Measurements from ENCODE around the gene ZNF23.

ZNF23 gene

DNA sequence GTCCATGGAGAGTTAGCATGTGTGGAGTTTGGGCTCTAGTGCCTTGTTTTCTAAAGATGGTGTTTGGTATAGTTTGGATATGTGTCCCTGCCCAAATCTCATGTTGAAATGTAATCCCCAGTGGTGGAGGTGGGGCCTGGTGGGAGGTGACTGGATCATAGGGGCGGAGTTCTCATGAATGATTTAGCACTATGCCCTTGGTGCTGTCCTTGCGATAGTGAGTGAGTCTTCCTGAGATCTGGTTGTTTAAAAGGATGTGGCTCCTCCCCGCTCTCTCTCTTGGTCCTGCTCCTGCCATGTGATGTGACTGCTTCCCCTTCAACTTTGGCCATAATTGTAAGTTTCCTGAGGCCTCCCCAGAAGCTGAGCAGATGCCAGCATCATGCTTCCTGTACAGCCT lies 36.0 kb upstream of the ZNF23 start:
- no peak overlapping the region for H3K4me3 ChIP-seq (replicated peaks; ENCODE audit: low read depth, low read length)
- no peak for DNase-seq (ENCODE audit: extremely low read depth, low read depth)
- TF ChIP-seq, protein P1, sequence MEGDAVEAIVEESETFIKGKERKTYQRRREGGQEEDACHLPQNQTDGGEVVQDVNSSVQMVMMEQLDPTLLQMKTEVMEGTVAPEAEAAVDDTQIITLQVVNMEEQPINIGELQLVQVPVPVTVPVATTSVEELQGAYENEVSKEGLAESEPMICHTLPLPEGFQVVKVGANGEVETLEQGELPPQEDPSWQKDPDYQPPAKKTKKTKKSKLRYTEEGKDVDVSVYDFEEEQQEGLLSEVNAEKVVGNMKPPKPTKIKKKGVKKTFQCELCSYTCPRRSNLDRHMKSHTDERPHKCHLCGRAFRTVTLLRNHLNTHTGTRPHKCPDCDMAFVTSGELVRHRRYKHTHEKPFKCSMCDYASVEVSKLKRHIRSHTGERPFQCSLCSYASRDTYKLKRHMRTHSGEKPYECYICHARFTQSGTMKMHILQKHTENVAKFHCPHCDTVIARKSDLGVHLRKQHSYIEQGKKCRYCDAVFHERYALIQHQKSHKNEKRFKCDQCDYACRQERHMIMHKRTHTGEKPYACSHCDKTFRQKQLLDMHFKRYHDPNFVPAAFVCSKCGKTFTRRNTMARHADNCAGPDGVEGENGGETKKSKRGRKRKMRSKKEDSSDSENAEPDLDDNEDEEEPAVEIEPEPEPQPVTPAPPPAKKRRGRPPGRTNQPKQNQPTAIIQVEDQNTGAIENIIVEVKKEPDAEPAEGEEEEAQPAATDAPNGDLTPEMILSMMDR (IDR thresholded peaks at IDR 0.05; ENCODE audit: low read depth, low read length, missing control alignments) = no peak

DNA sequence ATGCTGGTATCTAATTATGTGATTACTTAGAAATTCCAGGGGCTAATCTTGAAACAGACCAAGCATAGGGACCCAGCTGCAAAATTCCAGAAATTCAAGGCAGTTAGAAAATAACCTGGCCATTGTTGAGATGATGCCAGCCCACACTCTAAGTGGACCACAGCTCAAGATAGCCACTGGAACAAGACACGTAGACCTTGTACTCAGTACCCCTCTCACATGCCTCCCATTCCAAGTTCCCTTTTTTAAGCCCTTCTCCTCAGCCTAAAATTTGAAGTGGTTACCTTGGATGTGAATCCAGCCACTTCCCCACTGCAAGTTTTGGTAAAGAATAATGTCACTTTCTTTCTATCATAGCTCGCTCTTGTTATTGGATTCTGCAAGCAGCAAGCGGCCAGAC lies 31.2 kb upstream of the ZNF23 start:
- H3K4me3 ChIP-seq (replicated peaks; ENCODE audit: low read depth, low read length) = no peak overlapping the region
- TF ChIP-seq, protein P1 (IDR thresholded peaks at IDR 0.05; ENCODE audit: low read depth, low read length, missing control alignments) = no peak
- DNase-seq (ENCODE audit: extremely low read depth, low read depth) = no peak

DNA sequence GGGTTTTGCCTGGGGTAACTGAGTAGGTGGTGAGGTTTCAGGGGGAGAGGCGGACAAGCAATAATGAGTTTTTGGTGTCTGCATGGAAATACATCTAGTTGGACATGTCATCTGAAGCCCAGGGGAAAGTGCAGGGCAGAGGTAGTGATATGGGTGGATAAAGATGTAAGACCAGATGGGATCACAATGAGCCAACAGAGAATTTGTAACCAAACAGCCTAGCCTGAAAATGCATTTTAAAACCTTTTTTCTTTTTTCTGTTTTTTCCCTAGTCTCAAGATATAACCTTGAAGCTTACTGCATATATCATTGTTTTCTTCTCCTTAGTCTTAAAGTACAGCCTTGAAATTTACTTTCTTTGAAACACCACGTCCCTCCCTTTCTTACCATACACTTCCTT lies 30.7 kb upstream of the ZNF23 start:
- H3K4me3 ChIP-seq (replicated peaks; ENCODE audit: low read depth, low read length) = no peak overlapping the region
- TF ChIP-seq, protein P1 (IDR thresholded peaks at IDR 0.05; ENCODE audit: low read depth, low read length, missing control alignments) = no peak
- DNase-seq (ENCODE audit: extremely low read depth, low read depth) = no peak

DNA sequence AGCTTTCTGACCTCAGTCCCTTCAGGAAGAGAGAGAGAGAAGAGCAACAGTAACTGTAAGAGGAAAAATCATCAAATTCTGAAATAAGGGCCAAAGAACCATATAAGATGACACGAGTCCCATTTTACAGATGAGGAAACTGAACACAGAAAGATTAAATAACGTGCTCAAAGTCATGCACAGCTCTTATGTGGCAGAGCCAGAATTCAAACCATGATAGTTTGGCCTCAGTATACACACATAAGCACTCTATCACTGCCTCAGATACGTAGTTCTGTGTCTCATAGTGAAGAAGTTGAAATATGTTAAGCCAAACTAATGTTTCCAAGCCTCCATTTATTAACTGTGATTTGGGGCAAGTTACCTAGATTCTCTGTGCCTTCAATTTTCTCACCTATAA lies 29.0 kb upstream of the ZNF23 start:
- no peak overlapping the region for H3K4me3 ChIP-seq (replicated peaks; ENCODE audit: low read depth, low read length)
- no peak for DNase-seq (ENCODE audit: extremely low read depth, low read depth)
- TF ChIP-seq, protein P1 (IDR thresholded peaks at IDR 0.05; ENCODE audit: low read depth, low read length, missing control alignments) = no peak

DNA sequence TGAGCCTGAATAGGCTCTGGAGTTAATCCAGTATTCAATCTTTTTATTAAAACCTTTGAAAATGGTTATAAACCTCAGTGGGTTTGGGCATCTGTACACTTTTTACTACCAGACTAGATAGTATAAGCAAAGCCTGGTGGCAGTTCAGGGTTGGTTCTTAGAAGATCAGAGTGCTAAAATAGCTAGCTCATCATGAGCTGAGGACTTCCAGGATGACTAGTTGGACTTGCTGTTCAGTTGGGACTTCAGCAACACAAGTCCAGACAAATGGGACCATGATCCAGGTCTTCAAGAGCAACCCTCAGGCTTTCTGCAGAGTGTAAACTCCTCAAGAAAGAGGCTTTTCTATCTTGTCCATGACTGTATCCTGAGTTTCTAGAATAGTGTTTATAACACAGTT lies 28.3 kb upstream of the ZNF23 start:
- H3K4me3 ChIP-seq (replicated peaks; ENCODE audit: low read depth, low read length) = no peak overlapping the region
- TF ChIP-seq, protein P1 (IDR thresholded peaks at IDR 0.05; ENCODE audit: low read depth, low read length, missing control alignments) = no peak
- DNase-seq (ENCODE audit: extremely low read depth, low read depth) = no peak

DNA sequence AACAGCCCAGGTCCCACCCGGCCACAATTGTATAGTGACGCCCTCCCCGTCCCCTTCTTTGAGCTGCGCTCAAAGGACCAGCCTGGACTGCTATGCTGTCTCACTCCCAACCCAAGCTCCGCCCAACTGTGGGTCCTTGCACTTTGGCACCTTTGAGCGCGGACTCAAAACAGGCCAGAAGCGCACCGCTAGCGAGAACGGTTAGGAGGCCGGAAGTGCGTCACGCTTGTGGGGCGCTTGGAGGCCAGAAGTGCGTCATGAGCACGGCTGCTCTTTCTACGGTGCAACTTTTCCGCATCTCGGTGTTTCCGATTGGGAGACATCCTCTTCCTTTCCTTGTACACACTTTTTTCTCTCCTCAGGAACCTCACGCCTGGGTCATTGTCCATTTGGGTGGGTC lies 27.1 kb upstream of the ZNF23 start, which contains the start of gene ZNF19:
Gene ZNF19, minus strand, starts transcription at position 203 of the 400 bp plus-strand sequence. CDS start 7,210 bp downstream, outside the sequence.
- DNase-seq (ENCODE audit: extremely low read depth, low read depth) = no peak
- H3K4me3 ChIP-seq (replicated peaks; ENCODE audit: low read depth, low read length) = no peak within 1 kb of the TSS
- TF ChIP-seq, protein P1 (IDR thresholded peaks at IDR 0.05; ENCODE audit: low read depth, low read length, missing control alignments) = no peak

Data from HFF-Myc (cell line).